ENCODE results near the gene RNF213. TPM values are rescaled to one million over a fixed set of nuclear protein-coding genes. Genes with fewer than 3 reads are reported as not detected.

The RNF213 gene
- total and polyA plus RNA-seq, 2 of the 8 experiments (the other 6 are each of a cell fraction or from before 2014, with no cell fraction given): 33.8 to 62.8 TPM

GRCh38 chr17:80316927-80317705 is 56.5 kb downstream of the RNF213 start (continued):
- no peak for TF ChIP-seq SIN3A (conservative IDR thresholded peaks at IDR 0.05 in 1 of 2, IDR thresholded peaks at IDR 0.05 in 1 of 2; ENCODE audit: low read depth in 1 of 2, low read length in 2 of 2)
- no peak for TF ChIP-seq BCL11A (IDR thresholded peaks at IDR 0.05; ENCODE audit: low read depth in 2 of 2, low read length in 2 of 2)
- TF ChIP-seq FOSL1 (IDR thresholded peaks at IDR 0.05; ENCODE audit: insufficient read depth, low read depth, low read length): no peak
- no peak for TF ChIP-seq MAFK (IDR thresholded peaks at IDR 0.05; ENCODE audit: low read depth, low read length)
- no peak for TF ChIP-seq SP1 (IDR thresholded peaks at IDR 0.05; ENCODE audit: low read depth, low read length)

Data from H1 (cell line).